HPDE6-E6E7 (cell line): Measurements from ENCODE around the gene RAPGEF3.

Source experiments
- DNase-seq: peaks from one replicate; pipeline ENCODE4 v3.0.0; 2011; ENCODE audit warnings: missing footprints; ENCODE audit errors: extremely low spot score

The RAPGEF3 gene

GRCh38 chr12:47698631-47699030 lies 60.0 kb downstream of the RAPGEF3 start:
- no peak for DNase-seq

GRCh38 chr12:47698055-47698454 lies 60.6 kb downstream of the RAPGEF3 start:
- DNase-seq: no peak

GRCh38 chr12:47689215-47689614 lies 69.5 kb downstream of the RAPGEF3 start:
- DNase-seq: no peak

GRCh38 chr12:47687636-47688035 lies 71.0 kb downstream of the RAPGEF3 start:
- no peak for DNase-seq

GRCh38 chr12:47686645-47687240 lies 71.9 kb downstream of the RAPGEF3 start:
- DNase-seq: peak; percentile 42
